GM21723 (cell line): Measurements from ENCODE around the gene STK31.
"Not testable (repeated sequence)": the region's sequence is repeated elsewhere in the genome, so short reads cannot be mapped to it uniquely, and the experiment has no call there.

Source experiments
- ATAC-seq: cut with Tn5 transposase; IDR thresholded peaks from one replicate; pipeline ENCODE4 v1.9.1; 2021; ENCODE audit warnings: mild to moderate bottlenecking, moderate library complexity; ENCODE audit not compliant: unreplicated experiment

STK31 gene

GRCh38 chr7:23791721-23792120, 81.7 kb downstream of the STK31 start:
- ATAC-seq = no peak

GRCh38 chr7:23802720-23803397, 92.8 kb downstream of the STK31 start:
- no peak for ATAC-seq

GRCh38 chr7:23804707-23805106, 94.7 kb downstream of the STK31 start:
- ATAC-seq = no peak

- no peak for ATAC-seq
Observed at GRCh38 chr7:23808421-23808820, 98.4 kb downstream of the STK31 start.

GRCh38 chr7:23810099-23810498, 100.1 kb downstream of the STK31 start:
- ATAC-seq = no peak

GRCh38 chr7:23811540-23811939, 101.5 kb downstream of the STK31 start:
- ATAC-seq = no peak

- not testable (repeated sequence) for ATAC-seq
Observed at GRCh38 chr7:23828125-23828524, 118.1 kb downstream of the STK31 start.

- ATAC-seq = not testable (repeated sequence)
Observed at GRCh38 chr7:23832733-23833132, 122.7 kb downstream of the STK31 start.

GRCh38 chr7:23833405-23833804, 123.4 kb downstream of the STK31 start:
- ATAC-seq = no peak

- not testable (repeated sequence) for ATAC-seq
Observed at GRCh38 chr7:23844837-23845236, 134.8 kb downstream of the STK31 start.

- no peak for ATAC-seq
Observed at GRCh38 chr7:23852135-23852534, 142.1 kb downstream of the STK31 start.

GRCh38 chr7:23852988-23853387, 143.0 kb downstream of the STK31 start:
- no peak for ATAC-seq

- no peak for ATAC-seq
Observed at GRCh38 chr7:23863209-23863787, 153.3 kb downstream of the STK31 start.

GRCh38 chr7:23864973-23865372, 155.0 kb downstream of the STK31 start:
- ATAC-seq = no peak

- ATAC-seq = no peak
Observed at GRCh38 chr7:23873306-23873705, 163.3 kb downstream of the STK31 start.

- ATAC-seq = not testable (repeated sequence)
Observed at GRCh38 chr7:23876526-23876925, 166.5 kb downstream of the STK31 start.
